HUES64 (cell line): Measurements from ENCODE around the gene OSBPL9.
A peak's percentile ranks its signal among the peaks of the same experiment; 100 is the strongest.

ENCODE experiments used
- H3K27ac ChIP-seq: 2 replicates; pipeline ENCODE4 v1.7.0; 2013; ENCODE audit warnings: low read depth, low read length, inconsistent platforms
- H3K27me3 ChIP-seq: 2 replicates; pipeline ENCODE4 v1.6.1; 2013; ENCODE audit warnings: mild to moderate bottlenecking, low read length; ENCODE audit not compliant: insufficient read depth
- H3K36me3 ChIP-seq: 2 replicates; pipeline ENCODE4 v1.6.1; 2013; ENCODE audit warnings: mild to moderate bottlenecking, low read length; ENCODE audit not compliant: insufficient read depth
- H3K4me1 ChIP-seq: 2 replicates; pipeline ENCODE4 v1.6.1; 2013; ENCODE audit warnings: mild to moderate bottlenecking, low read length, moderate library complexity; ENCODE audit not compliant: insufficient read depth
- H3K4me3 ChIP-seq: 2 replicates; pipeline ENCODE4 v1.5.1; 2013; ENCODE audit warnings: mild to moderate bottlenecking, low read length, moderate library complexity
- H3K9ac ChIP-seq: 2 replicates; pipeline ENCODE4 v1.6.1; 2013; ENCODE audit warnings: mild to moderate bottlenecking, low read depth, low read length
- H3K9me3 ChIP-seq: 2 replicates; pipeline ENCODE4 v1.6.1; 2013; ENCODE audit warnings: low read depth, low read length; ENCODE audit not compliant: insufficient read depth
- WGBS: fragments of 150-250, 120-280 bp; methylation state at CpG from one replicate; pipeline ENCODE4 v1.1.7; 2013; ENCODE audit warnings: missing lambda C conversion rate; 5-methylcytosine and 5-hydroxymethylcytosine counted together

OSBPL9 gene

GRCh38 chr1:51669272-51669671 lies 52.4 kb downstream of the OSBPL9 start:
- Histone ChIP-seq H3K9me3 (no peaks in the 10 kb centered on the region), H3K4me3 (no peak overlapping the region), H3K27me3 (no peaks in the 10 kb centered on the region), H3K36me3 (no peaks in the 10 kb centered on the region), H3K9ac (peak overlapping the region; percentile 1; the same call in 1 of the 2 replicates), H3K27ac (no peak overlapping the region), H3K4me1 (0 out of 2 replicates have a peak, but pooled peaks cover 2% of the 10 kb centered on the region)
- 84% methylated on average over 2 of the region's 4 CpGs for WGBS

DNA sequence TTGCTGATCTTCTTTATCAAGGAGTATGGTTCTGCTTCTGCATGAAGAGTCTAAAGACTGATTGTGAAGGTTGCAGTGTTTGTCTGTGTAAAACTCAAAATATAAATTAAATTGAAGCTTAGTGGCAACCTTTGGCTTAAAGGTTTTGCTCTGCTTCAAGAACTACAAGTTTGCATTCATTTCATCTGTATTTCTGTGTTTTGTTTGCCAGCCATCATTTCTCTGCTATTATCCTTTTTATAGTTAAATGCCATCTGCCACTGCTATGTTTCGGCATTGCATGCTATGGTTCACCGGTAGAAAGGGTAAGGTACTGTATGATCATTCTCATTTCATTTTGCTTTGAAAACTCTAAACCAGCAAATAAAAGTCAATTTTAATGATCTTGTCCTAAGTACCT lies 52.9 kb downstream of the OSBPL9 start:
- Histone ChIP-seq H3K9me3 (no peaks in the 10 kb centered on the region), H3K9ac (no peak overlapping the region), H3K4me3 (no peak overlapping the region), H3K27me3 (no peaks in the 10 kb centered on the region), H3K36me3 (no peaks in the 10 kb centered on the region), H3K27ac (no peak overlapping the region), H3K4me1 (0 out of 2 replicates have a peak, but pooled peaks cover 2% of the 10 kb centered on the region)
- WGBS = 94% methylated on average over 2 of the region's 2 CpGs

DNA sequence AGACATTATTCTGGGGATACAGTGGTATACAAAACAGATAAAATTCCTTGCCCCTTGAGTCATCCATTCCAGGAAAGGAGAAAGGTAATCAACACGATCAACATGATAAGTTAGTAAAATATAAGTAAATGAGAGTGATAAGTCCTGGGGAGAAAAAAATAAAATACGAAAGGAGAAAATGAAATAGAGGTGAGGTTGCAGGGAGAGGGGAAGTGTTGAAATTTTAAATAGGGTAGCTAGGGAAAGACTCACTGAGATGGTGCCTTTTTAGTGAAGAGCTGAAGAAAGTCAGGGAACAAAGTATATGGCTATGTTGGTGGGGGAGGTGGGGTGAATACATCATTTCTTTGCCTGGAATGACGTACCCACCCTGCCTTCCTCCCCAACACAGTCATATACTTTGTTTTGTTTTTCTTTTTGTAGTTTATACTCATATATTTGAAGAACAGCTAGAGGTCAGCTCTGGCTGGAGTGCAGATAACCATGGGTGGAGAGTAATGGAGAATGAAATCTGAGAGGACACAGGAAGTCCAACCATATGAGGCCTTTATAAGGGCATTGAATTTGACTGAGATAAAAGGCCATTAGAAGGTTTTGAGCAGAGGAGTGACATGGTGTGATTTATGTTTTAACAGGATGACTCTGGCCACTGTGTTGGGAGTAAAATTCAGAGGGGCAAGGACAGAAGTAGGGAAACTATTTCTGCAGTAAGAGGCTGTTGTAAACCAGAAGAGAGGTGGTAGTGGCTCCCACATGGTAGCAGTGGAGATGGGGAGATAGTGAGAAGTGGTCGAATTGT lies 54.8 kb downstream of the OSBPL9 start:
- H3K36me3 ChIP-seq = no peaks in the 10 kb centered on the region
- H3K4me1 ChIP-seq = 0 out of 2 replicates have a peak, but pooled peaks cover 2% of the 10 kb centered on the region
- WGBS = 94% methylated on average over 2 of the region's 4 CpGs
- H3K27ac ChIP-seq = no peak overlapping the region
- H3K4me3 ChIP-seq = no peak overlapping the region
- H3K27me3 ChIP-seq = no peaks in the 10 kb centered on the region
- no peaks in the 10 kb centered on the region for H3K9me3 ChIP-seq
- no peak overlapping the region for H3K9ac ChIP-seq

DNA sequence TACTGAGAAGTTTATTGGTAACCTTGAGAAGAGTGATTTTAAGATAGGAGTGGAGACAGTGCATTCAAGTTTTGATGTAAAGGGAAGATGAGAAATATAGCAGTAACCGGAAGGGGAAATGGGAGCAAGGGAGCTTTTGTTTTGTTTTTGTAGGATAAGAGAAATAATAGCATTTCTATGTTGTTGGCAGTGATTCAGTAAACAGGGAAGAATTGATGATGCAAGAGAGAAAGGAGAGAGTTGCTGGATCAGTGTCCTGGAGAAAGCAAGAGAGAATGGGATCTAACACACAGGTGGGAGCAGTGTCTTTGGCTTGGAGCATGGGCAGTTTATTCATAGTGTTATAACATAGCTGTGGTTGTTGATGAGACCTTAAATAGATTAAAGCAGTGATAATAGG lies 56.4 kb downstream of the OSBPL9 start:
- Histone ChIP-seq H3K9ac (no peak overlapping the region), H3K4me3 (no peak overlapping the region), H3K36me3 (no peaks in the 10 kb centered on the region), H3K9me3 (no peaks in the 10 kb centered on the region), H3K27ac (no peak overlapping the region), H3K27me3 (no peaks in the 10 kb centered on the region), H3K4me1 (0 out of 2 replicates have a peak, but pooled peaks cover 2% of the 10 kb centered on the region)
- WGBS = 92% methylated on average over 1 of the region's 1 CpG

DNA sequence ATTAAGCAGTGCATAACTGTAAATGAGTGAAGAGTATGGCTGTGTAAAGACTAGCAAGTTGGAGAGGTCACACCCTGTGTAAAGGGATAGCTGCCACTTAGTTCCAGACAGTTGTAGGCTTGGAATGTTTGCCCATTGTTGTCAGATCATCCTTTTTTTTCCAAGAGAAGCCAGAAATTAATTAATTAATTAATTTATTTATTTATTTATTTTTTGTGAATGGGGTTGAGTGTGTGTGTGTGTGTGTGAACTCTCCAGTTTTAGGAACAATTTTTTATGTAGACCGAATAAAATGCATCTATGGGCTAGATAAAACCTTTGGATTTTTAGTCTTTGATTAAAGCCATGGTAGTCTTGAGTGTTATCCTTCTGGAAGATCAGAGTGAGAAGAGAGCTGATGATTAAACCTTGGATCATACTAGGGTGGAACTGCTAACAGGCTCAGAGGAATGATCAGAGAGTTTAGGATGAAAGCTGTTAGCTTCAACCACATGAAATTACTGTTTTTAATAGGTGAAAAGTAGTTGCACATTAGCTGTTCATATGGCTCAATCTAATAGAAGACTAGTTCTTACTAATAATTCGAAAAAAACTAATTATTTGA lies 58.4 kb downstream of the OSBPL9 start:
- no peak overlapping the region for H3K4me3 ChIP-seq
- no peak overlapping the region for H3K9ac ChIP-seq
- H3K4me1 ChIP-seq = 0 out of 2 replicates have a peak, but pooled peaks cover 2% of the 10 kb centered on the region
- H3K27ac ChIP-seq = no peak overlapping the region
- H3K27me3 ChIP-seq = no peaks in the 10 kb centered on the region
- no peaks in the 10 kb centered on the region for H3K36me3 ChIP-seq
- WGBS = 92% methylated on average over 1 of the region's 2 CpGs
- H3K9me3 ChIP-seq = no peaks in the 10 kb centered on the region

GRCh38 chr1:51679435-51679834 lies 62.5 kb downstream of the OSBPL9 start:
- no peaks in the 10 kb centered on the region for H3K4me1 ChIP-seq
- no peaks in the 10 kb centered on the region for H3K27me3 ChIP-seq
- H3K36me3 ChIP-seq = no peaks in the 10 kb centered on the region
- H3K9ac ChIP-seq = no peak overlapping the region
- H3K4me3 ChIP-seq = no peak overlapping the region
- no peaks in the 10 kb centered on the region for H3K9me3 ChIP-seq
- no peak overlapping the region for H3K27ac ChIP-seq

DNA sequence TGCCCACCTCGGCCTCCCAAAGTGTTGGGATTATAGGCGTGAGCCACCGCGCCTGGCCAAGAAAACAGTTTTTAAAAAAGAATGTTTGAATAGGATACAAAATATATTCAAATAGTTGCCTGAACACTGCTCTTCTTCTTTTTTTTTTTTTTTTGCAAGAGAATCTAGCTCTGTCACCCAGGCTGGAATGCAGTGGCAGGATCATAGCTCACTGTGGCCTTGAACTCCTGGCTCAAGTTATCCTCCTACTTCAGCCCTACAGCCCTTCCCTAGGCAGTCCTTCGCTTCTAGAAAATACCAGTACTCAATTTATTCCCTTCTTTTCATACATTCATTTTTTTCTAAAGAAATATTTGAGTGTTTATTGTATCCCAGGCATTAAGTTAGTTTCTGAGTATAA lies 67.9 kb downstream of the OSBPL9 start:
- WGBS = 95% methylated on average over 3 of the region's 5 CpGs
- no peak overlapping the region for H3K9ac ChIP-seq

GRCh38 chr1:51686450-51686849 lies 69.6 kb downstream of the OSBPL9 start:
- WGBS = 95% methylated on average over 2 of the region's 2 CpGs

More for the DNA sequence above, 67.9 kb downstream of the OSBPL9 start:
- Histone ChIP-seq H3K4me1 (peaks cover 12% of the 10 kb centered on the region), H3K27ac (no peak overlapping the region), H3K4me3 (no peak overlapping the region), H3K27me3 (no peaks in the 10 kb centered on the region), H3K36me3 (no peaks in the 10 kb centered on the region), H3K9me3 (no peaks in the 10 kb centered on the region)

DNA sequence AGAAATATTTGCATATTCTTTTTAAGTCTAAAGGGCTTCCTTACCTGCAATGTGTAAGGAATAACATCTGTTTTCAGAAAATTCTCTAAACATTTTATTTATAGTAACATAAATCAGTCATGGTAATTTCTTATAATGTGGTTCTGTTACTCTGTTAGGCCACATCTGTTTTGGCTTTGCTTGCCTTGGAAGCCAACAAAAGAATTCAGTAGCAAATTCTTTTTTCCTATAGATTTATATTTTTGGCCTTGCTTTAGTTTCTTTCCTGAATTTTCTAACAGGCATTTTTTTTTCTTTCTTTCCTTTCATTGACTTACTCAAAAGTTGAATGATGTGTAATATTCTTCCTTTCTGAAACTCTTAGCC lies 72.2 kb downstream of the OSBPL9 start:
- H3K4me1 ChIP-seq = peaks cover 18% of the 10 kb centered on the region
- H3K9ac ChIP-seq = no peak overlapping the region
- H3K9me3 ChIP-seq = no peaks in the 10 kb centered on the region
- no peaks in the 10 kb centered on the region for H3K36me3 ChIP-seq
- no peak overlapping the region for H3K4me3 ChIP-seq
- no peaks in the 10 kb centered on the region for H3K27me3 ChIP-seq
- no peak overlapping the region for H3K27ac ChIP-seq

More at GRCh38 chr1:51686450-51686849, 69.6 kb downstream of the OSBPL9 start:
- Histone ChIP-seq H3K4me1 (peaks cover 18% of the 10 kb centered on the region), H3K4me3 (no peak overlapping the region), H3K27ac (no peak overlapping the region), H3K36me3 (no peaks in the 10 kb centered on the region), H3K9ac (no peak overlapping the region), H3K27me3 (no peaks in the 10 kb centered on the region), H3K9me3 (no peaks in the 10 kb centered on the region)

DNA sequence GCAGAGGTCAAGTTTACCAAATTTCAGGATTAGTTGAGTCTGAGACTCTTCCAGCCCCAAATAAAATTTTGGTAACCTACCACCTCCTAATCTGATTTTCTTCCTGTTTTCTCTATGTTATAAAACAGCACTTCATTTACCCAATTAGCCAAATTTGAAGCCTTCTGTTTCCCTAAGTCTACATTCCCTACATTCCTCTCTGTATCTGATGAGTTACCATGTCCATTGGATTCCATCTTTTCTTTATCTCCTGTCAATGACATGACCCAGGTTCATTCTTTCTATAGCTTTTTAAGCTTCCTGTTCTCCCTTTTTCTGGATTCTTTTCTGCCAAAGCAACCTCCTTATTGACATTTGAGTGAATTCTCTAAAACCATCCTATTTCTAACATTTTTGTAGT lies 72.8 kb downstream of the OSBPL9 start:
- no peaks in the 10 kb centered on the region for H3K27me3 ChIP-seq
- peaks cover 18% of the 10 kb centered on the region for H3K4me1 ChIP-seq
- no peak overlapping the region for H3K9ac ChIP-seq
- no peak overlapping the region for H3K4me3 ChIP-seq
- 0 out of 2 replicates have a peak overlapping the region, but pooled peaks have one; percentile 9 for H3K27ac ChIP-seq
- H3K9me3 ChIP-seq = no peaks in the 10 kb centered on the region
- H3K36me3 ChIP-seq = no peaks in the 10 kb centered on the region

DNA sequence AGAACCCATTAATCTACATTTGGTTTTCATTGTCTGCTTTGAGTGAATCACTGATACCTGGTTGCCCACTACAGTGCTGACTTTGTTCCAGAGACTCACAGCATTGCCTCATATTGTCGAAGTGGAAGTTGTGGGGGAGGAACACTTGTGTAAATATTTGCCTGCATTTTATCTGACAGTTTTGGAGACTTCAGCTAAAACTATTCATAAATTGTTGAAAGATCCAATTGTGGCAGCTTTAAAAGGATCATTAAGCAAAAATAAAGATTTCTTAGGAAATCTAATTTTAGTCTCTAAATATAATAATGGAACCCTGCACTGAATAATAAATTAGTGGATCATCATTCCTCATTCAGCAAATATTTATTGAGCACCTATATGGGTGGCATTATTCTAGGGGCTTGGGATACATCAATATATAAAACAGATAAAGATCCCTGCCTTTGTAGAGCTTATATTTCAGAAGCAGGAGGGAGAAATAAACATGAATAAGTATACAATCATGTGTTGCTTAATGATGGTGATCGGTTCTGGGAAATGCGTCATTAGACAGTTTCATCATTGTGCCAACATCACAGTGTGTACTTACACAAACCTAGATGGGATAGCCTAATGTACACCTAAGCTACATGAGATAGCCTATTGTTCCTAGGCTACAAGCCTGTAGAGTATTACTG lies 73.5 kb downstream of the OSBPL9 start:
- H3K27me3 ChIP-seq = no peaks in the 10 kb centered on the region
- no peaks in the 10 kb centered on the region for H3K9me3 ChIP-seq
- peaks cover 18% of the 10 kb centered on the region for H3K4me1 ChIP-seq
- 92% methylated on average over 3 of the region's 3 CpGs for WGBS
- no peak overlapping the region for H3K9ac ChIP-seq
- no peak overlapping the region for H3K4me3 ChIP-seq
- no peak overlapping the region for H3K27ac ChIP-seq
- no peaks in the 10 kb centered on the region for H3K36me3 ChIP-seq
